T-cell (primary cell): Measurements from ENCODE around the gene PDE8B. TPM values are rescaled to one million over a fixed set of nuclear protein-coding genes. Genes with fewer than 3 reads are reported as not detected.

Experiments
- ATAC-seq, 4 experiments: fragments of 200-7000 bp in 3 of 4; fragments of 150-1000 bp in 1 of 4; cut with Tn5 transposase; replicated peaks in 1 of 4; 1 replicate in 3 of 4; 2 replicates in 1 of 4; pipeline ENCODE4 v1.10.0; 2021; ENCODE audit warnings: moderate library complexity in 3 of 4, mild to moderate bottlenecking in 2 of 4, moderate number of reproducible peaks in 1 of 4
- CTCF ChIA-PET, 2 donors: fragments of 300-600 bp; sonication (Branson Sonifier 250); formaldehyde crosslinking; loops; one replicate each; lab custom pipeline; 2022; ENCODE audit warnings: antibody characterized with exemption in 2 of 2; lab: Charles Lee
- POLR2A ChIA-PET, 2 donors: fragments of 300-600 bp; sonication (Branson Sonifier 250); formaldehyde crosslinking; loops; one replicate each; lab custom pipeline; 2022; ENCODE audit warnings: antibody characterized with exemption in 2 of 2; lab: Charles Lee
- DNase-seq, 35 experiments: peaks; one replicate each; pipeline versions ENCODE4 v3.0.0 to v3.0.0-alpha.2; 2013 to 2023
- H3K27ac ChIP-seq: one replicate; pipeline ENCODE4 v1.5.1; 2013; ENCODE audit warnings: low read length
- H3K27me3 ChIP-seq, 2 experiments: replicated peaks in 1 of 2; 1 replicate in 1 of 2; 2 replicates in 1 of 2; pipeline versions ENCODE4 v1.6.1 to v1.7.0; 2013; ENCODE audit warnings: low read length in 1 of 2, mixed read lengths in 1 of 2; ENCODE audit not compliant: control insufficient read depth in 2 of 2, insufficient read depth in 2 of 2; ENCODE audit errors: extremely low read depth in 1 of 2
- H3K36me3 ChIP-seq, 2 donors: 1 replicate in 1 of 2; 2 replicates in 1 of 2; pipeline versions ENCODE4 v1.6.1 to v1.7.0; 2013; ENCODE audit warnings: low read length in 1 of 2; ENCODE audit not compliant: control insufficient read depth in 2 of 2, insufficient read depth in 1 of 2; ENCODE audit errors: extremely low read depth in 1 of 2
- H3K4me1 ChIP-seq, 2 experiments: 1 replicate in 1 of 2; 2 replicates in 1 of 2; pipeline versions ENCODE4 v1.6.1 to v1.7.0; 2013; ENCODE audit warnings: low read length in 2 of 2, mixed read lengths in 1 of 2; ENCODE audit not compliant: insufficient read depth in 2 of 2, control insufficient read depth in 1 of 2; ENCODE audit errors: extremely low read depth in 1 of 2
- H3K4me3 ChIP-seq, 2 donors: 1 replicate in 1 of 2; 2 replicates in 1 of 2; pipeline versions ENCODE4 v1.5.1 to v1.7.0; 2013; ENCODE audit warnings: mild to moderate bottlenecking in 2 of 2, low read length in 1 of 2, moderate library complexity in 1 of 2; ENCODE audit not compliant: control insufficient read depth in 1 of 2; ENCODE audit errors: extremely low read depth in 1 of 2
- H3K9me3 ChIP-seq: 2 replicates; pipeline ENCODE4 v1.7.0; 2013
- H3K27ac Mint-ChIP-seq, 2 donors: one replicate each; pipeline ENCODE4 v1.8.0; 2020 to 2021; ENCODE audit warnings: mild to moderate bottlenecking in 2 of 2, mixed read lengths in 2 of 2
- H3K27me3 Mint-ChIP-seq, 2 donors: one replicate each; pipeline ENCODE4 v1.8.0; 2021 to 2022; ENCODE audit warnings: mixed read lengths in 2 of 2
- H3K36me3 Mint-ChIP-seq: one replicate; pipeline ENCODE4 v1.8.0; 2021; ENCODE audit warnings: mixed read lengths
- H3K4me1 Mint-ChIP-seq, 3 donors: one replicate each; pipeline ENCODE4 v1.8.0; 2020 to 2022; ENCODE audit warnings: mixed read lengths in 3 of 3, mild to moderate bottlenecking in 1 of 3
- H3K4me3 Mint-ChIP-seq, 3 donors: one replicate each; pipeline ENCODE4 v1.8.0; 2020 to 2022; ENCODE audit warnings: mild to moderate bottlenecking in 3 of 3, mixed read lengths in 3 of 3, moderate library complexity in 3 of 3
- H3K9me3 Mint-ChIP-seq, 3 donors: one replicate each; pipeline ENCODE4 v1.8.0; 2020 to 2022; ENCODE audit warnings: mixed read lengths in 3 of 3
- WGBS: methylation state at CpG from one replicate; pipeline ENCODE4 v1.1.5; 2013; ENCODE audit warnings: missing lambda C conversion rate; ENCODE audit not compliant: insufficient coverage; 5-methylcytosine and 5-hydroxymethylcytosine counted together
- total RNA-seq, 35 experiments: library from RNA in 6 of 35; stranded (reverse) in 6 of 35; fragments of 120-200 nt in 1 of 35; gene quantifications; one replicate each; pipeline versions ENCODE4 v1.2.1 to v1.2.4 and lab custom pipeline; 2013 to 2026

PDE8B gene, protein sequence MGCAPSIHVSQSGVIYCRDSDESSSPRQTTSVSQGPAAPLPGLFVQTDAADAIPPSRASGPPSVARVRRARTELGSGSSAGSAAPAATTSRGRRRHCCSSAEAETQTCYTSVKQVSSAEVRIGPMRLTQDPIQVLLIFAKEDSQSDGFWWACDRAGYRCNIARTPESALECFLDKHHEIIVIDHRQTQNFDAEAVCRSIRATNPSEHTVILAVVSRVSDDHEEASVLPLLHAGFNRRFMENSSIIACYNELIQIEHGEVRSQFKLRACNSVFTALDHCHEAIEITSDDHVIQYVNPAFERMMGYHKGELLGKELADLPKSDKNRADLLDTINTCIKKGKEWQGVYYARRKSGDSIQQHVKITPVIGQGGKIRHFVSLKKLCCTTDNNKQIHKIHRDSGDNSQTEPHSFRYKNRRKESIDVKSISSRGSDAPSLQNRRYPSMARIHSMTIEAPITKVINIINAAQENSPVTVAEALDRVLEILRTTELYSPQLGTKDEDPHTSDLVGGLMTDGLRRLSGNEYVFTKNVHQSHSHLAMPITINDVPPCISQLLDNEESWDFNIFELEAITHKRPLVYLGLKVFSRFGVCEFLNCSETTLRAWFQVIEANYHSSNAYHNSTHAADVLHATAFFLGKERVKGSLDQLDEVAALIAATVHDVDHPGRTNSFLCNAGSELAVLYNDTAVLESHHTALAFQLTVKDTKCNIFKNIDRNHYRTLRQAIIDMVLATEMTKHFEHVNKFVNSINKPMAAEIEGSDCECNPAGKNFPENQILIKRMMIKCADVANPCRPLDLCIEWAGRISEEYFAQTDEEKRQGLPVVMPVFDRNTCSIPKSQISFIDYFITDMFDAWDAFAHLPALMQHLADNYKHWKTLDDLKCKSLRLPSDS
- total RNA-seq (under 1 TPM in 3 of 5 donors, not detected in 2; 0.15 to 0.66 (median 0.23) TPM), total RNA-seq (lab: John Stamatoyannopoulos, UW) (0 to 0.81 (median 0.08) reads per million in 29 experiments)
- 0.07 TPM for total RNA-seq (2013)

DNA sequence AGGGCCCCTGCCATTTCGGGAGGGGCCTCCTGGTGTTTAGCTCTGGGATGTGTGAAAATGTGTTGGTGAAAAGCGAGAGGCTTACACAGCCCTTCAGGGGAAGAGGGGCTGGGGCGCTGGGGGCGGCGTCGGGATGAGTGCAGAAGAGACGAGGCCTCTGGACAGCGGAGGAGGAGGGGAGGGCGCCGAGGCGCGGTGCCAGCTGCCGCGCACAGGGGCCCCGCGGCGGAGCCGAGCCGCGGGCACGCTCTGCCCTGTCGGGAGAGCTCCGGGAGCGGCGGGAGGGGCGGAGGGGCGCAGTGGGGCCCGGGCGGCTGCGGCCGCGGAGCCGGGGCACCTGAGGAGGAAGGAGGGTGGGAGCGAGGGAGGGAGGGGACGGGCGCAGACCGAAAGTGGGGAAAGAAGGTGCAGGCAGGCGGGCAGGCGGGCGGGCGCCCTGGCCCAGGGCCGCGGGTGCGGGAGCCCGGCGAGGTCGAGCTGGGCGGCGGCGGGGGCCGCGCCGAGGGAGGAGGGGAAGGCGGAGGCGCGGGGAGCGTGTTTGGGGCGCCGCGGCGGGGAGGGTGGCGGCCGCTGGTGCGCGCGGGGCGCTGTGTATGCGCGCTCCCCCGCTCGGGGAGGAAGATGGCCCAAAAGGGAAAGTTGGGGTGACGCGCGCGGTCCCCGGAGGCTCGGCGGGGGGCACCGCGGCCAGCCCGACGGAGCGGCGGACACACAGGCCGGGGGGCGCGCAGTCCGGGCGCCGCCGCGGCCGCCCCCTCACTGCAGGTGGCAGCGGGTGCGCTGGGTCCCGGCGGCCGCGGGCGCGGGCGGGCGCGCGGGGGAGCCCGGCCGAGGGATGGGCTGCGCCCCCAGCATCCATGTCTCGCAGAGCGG is at the start of gene PDE8B:
TSS of gene PDE8B (plus strand) at position 590 of the 873 bp plus-strand sequence. CDS start at position 836, 246 bp downstream.
- Mint-ChIP-seq H3K36me3 (no peaks in the 10 kb centered on the region), H3K4me1 (peaks cover 7 to 18% (median 13%) of the 10 kb centered on the region in 3 donors), H3K4me3 (peak within 1 kb of the TSS; percentile 73 to 91 (median 81)), H3K27me3 (peaks cover 48 to 59% of the 10 kb centered on the region in 2 donors), H3K9me3 (no peaks in the 10 kb centered on the region), H3K27ac (peak within 1 kb of the TSS in 1 of 2 donors; percentile 19)
- Histone ChIP-seq H3K27ac (no peak within 1 kb of the TSS), H3K36me3 (no peaks in the 10 kb centered on the region), H3K4me3 (peak within 1 kb of the TSS; percentile 1 to 81), H3K4me1 (peaks cover 0 to 8% of the 10 kb centered on the region in 2 experiments), H3K27me3 (peaks cover 0 to 23% of the 10 kb centered on the region in 2 experiments), H3K9me3 (no peaks in the 10 kb centered on the region)
- POLR2A ChIA-PET = interaction anchor here (0.6 kb wide), 2 partner anchors 286 to 463 kb away, joined by 3 to 4 read pairs; no protein-coding TSS in a partner anchor
- ATAC-seq = peak; percentile 54 to 78 (median 60)
- CTCF ChIA-PET = interaction anchor here in 1 of 2 donors (0.6 kb wide), 1 partner anchor 1057 kb away, joined by 3 read pairs; no protein-coding TSS in a partner anchor
- WGBS = 2% methylated on average over 101 of the region's 110 CpGs
- peak in 12 of 35 experiments; percentile 9 to 38 (median 21) for DNase-seq

- no peak overlapping the region for H3K27ac Mint-ChIP-seq
- no peaks in the 10 kb centered on the region for H3K36me3 ChIP-seq
- ChIA-PET CTCF (no interaction called here), POLR2A (no interaction called here)
- H3K4me3 ChIP-seq = no peak overlapping the region
- no peak for DNase-seq
- no peaks in the 10 kb centered on the region for H3K36me3 Mint-ChIP-seq
- H3K27me3 ChIP-seq = peaks cover 0 to 6% of the 10 kb centered on the region in 2 experiments
- H3K9me3 ChIP-seq = no peaks in the 10 kb centered on the region
- H3K4me1 Mint-ChIP-seq = no peaks in the 10 kb centered on the region
- WGBS = no CpG with 5 or more reads among the region's 2 CpGs
- H3K9me3 Mint-ChIP-seq = no peaks in the 10 kb centered on the region
- no peak overlapping the region for H3K4me3 Mint-ChIP-seq
- ATAC-seq = no peak
- H3K27ac ChIP-seq = no peak overlapping the region
- H3K4me1 ChIP-seq = no peaks in the 10 kb centered on the region
- peaks cover 0 to 4% of the 10 kb centered on the region in 2 donors for H3K27me3 Mint-ChIP-seq
Observed at GRCh38 chr5:77163453-77163852, 47.0 kb upstream of the PDE8B start.

DNA sequence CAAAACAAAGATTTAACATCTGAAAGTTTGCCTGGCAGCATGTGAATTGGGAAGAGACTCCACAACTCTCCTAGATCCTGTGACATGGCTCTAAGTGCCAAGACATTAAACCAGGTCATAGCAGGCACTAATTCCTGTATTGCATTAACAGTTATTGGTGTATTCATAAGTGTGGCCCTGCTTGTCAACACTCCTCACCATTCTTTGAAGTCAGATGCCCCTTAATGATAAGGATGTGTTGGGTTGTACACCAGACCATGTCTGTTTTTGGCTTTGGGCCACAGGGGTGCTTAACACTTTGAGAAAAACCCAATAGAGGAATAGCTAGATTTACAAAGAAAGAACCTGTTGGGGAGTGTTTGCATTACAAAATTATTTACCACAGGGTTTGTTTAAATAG is 43.4 kb upstream of the PDE8B start:
- Histone ChIP-seq H3K36me3 (no peaks in the 10 kb centered on the region), H3K27me3 (peaks cover 0 to 8% of the 10 kb centered on the region in 2 experiments), H3K4me1 (no peaks in the 10 kb centered on the region), H3K27ac (no peak overlapping the region), H3K9me3 (no peaks in the 10 kb centered on the region), H3K4me3 (no peak overlapping the region)
- no peaks in the 10 kb centered on the region for H3K36me3 Mint-ChIP-seq
- H3K4me1 Mint-ChIP-seq = no peaks in the 10 kb centered on the region
- peaks cover 11 to 13% of the 10 kb centered on the region in 2 donors for H3K27me3 Mint-ChIP-seq
- no peak for ATAC-seq
- H3K4me3 Mint-ChIP-seq = no peak overlapping the region
- CTCF ChIA-PET = no interaction called here
- no peak for DNase-seq
- H3K27ac Mint-ChIP-seq = no peak overlapping the region
- H3K9me3 Mint-ChIP-seq = no peaks in the 10 kb centered on the region
- POLR2A ChIA-PET = no interaction called here

DNA sequence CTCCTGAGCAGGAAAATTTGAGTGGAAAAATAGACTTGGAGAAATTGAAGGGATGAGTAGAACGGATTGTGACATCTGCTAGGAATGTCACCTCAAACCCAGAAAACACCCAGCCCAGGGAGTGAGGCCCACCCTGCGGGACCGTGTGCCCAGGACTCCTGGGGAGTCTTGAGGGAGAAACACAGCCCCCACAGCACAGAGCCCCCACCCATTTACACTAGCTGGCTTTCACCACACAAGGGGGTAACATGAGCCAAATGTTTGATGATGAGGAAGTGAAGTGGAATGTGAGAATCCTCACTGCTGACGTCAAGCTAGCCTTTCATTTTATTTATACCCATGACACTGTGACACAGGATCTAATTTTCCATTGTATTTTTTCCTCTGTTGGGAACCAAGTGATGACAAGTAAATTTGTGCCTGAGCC is 42.8 kb upstream of the PDE8B start:
- Histone ChIP-seq H3K36me3 (no peaks in the 10 kb centered on the region), H3K4me3 (no peak overlapping the region), H3K27me3 (peaks cover 0 to 8% of the 10 kb centered on the region in 2 experiments), H3K27ac (no peak overlapping the region), H3K4me1 (no peaks in the 10 kb centered on the region), H3K9me3 (no peaks in the 10 kb centered on the region)
- ATAC-seq (no peak), DNase-seq (no peak)
- Mint-ChIP-seq H3K9me3 (no peaks in the 10 kb centered on the region), H3K27me3 (peaks cover 11 to 13% of the 10 kb centered on the region in 2 donors), H3K4me1 (no peaks in the 10 kb centered on the region), H3K4me3 (no peak overlapping the region), H3K27ac (no peak overlapping the region), H3K36me3 (no peaks in the 10 kb centered on the region)
- ChIA-PET CTCF (no interaction called here), POLR2A (interaction anchor here in 1 of 2 donors (0.6 kb wide), 1 partner anchor 153 kb away, joined by 6 read pairs; no protein-coding TSS in a partner anchor)
- WGBS = no CpG with 5 or more reads among the region's 4 CpGs

- Mint-ChIP-seq H3K27me3 (peaks cover 11 to 13% of the 10 kb centered on the region in 2 donors), H3K27ac (no peak overlapping the region), H3K9me3 (no peaks in the 10 kb centered on the region), H3K4me1 (no peaks in the 10 kb centered on the region), H3K36me3 (no peaks in the 10 kb centered on the region), H3K4me3 (no peak overlapping the region)
- no peak overlapping the region for H3K4me3 ChIP-seq
- H3K27me3 ChIP-seq = peaks cover 0 to 8% of the 10 kb centered on the region in 2 experiments
- ATAC-seq (no peak), DNase-seq (no peak)
- H3K4me1 ChIP-seq = no peaks in the 10 kb centered on the region
- WGBS = 83% methylated on average over 6 of the region's 9 CpGs
- no peaks in the 10 kb centered on the region for H3K9me3 ChIP-seq
- ChIA-PET POLR2A (interaction anchor here in 1 of 2 donors (0.6 to 0.7 kb wide), 2 partner anchors 153 to 224 kb away, joined by 3 to 6 read pairs; no protein-coding TSS in a partner anchor), CTCF (no interaction called here)
- H3K27ac ChIP-seq = no peak overlapping the region
- H3K36me3 ChIP-seq = no peaks in the 10 kb centered on the region
Observed at GRCh38 chr5:77168161-77168878, 42.2 kb upstream of the PDE8B start.
